Endothelial cell of umbilical vein (primary cell): Measurements from ENCODE around the gene RASAL2. TPM values are rescaled to one million over a fixed set of nuclear protein-coding genes. Genes with fewer than 3 reads are reported as not detected.

Source experiments
- BruUV-seq: library from RNA; stranded (reverse); fragments of 400-500 nt; replicated peaks from 2 replicates; lab custom pipeline; 2021; lab: Mats Ljungman, UMichigan
- CTCF ChIA-PET: fragments of 300-600, 350-600 bp; sonication (Branson Sonifier 250); formaldehyde crosslinking; loops from one replicate; lab custom pipeline; 2021; ENCODE audit warnings: antibody characterized with exemption, inconsistent platforms; lab: Charles Lee
- POLR2A ChIA-PET: fragments of 300-600, 350-600 bp; sonication (Branson Sonifier 250); formaldehyde crosslinking; loops from one replicate; lab custom pipeline; 2021; ENCODE audit warnings: antibody characterized with exemption, inconsistent platforms; lab: Charles Lee
- DNase-seq: peaks from one replicate; pipeline ENCODE4 v3.0.0-alpha.2; 2011; ENCODE audit warnings: low read depth, low spot score
- FAIRE-seq: peaks from 2 replicates; lab custom pipeline; 2011; peaks lifted over from hg19 to GRCh38; lab: Jason Lieb, UNC
- H2AFZ ChIP-seq: 2 replicates; pipeline ENCODE4 v1.6.0; 2012; ENCODE audit warnings: low read depth, low read length, control low read depth, inconsistent platforms
- H3K27ac ChIP-seq: 2 replicates; pipeline ENCODE4 v1.5.1; 2011; ENCODE audit warnings: low read depth, mild to moderate bottlenecking, control low read depth, low read length, moderate library complexity; ENCODE audit not compliant: insufficient read depth
- H3K27me3 ChIP-seq, 2 experiments: 2 replicates each; pipeline versions ENCODE4 v1.6.0 to v1.6.1; 2011; ENCODE audit warnings: low read length in 2 of 2, mixed read lengths in 1 of 2; ENCODE audit not compliant: control insufficient read depth in 2 of 2, insufficient read depth in 2 of 2
- H3K36me3 ChIP-seq, 2 experiments: 2 replicates in 1 of 2; 3 replicates in 1 of 2; pipeline ENCODE4 v1.5.1; 2011; ENCODE audit warnings: low read length in 2 of 2, mild to moderate bottlenecking in 1 of 2, moderate library complexity in 1 of 2; ENCODE audit not compliant: control insufficient read depth in 2 of 2, insufficient read depth in 2 of 2; ENCODE audit errors: extremely low read depth in 1 of 2
- H3K4me1 ChIP-seq: 3 replicates; pipeline ENCODE4 v1.5.1; 2011; ENCODE audit warnings: mild to moderate bottlenecking, low read length; ENCODE audit not compliant: control insufficient read depth, insufficient read depth; ENCODE audit errors: extremely low read depth
- H3K4me2 ChIP-seq: 2 replicates; pipeline ENCODE4 v1.6.1; 2011; ENCODE audit warnings: low read length, control low read depth, mixed read lengths; ENCODE audit not compliant: insufficient read depth
- H3K4me3 ChIP-seq, 3 experiments: fragments of 200-600 bp in 1 of 3; sonication (generic), shearing (Covaris generic) in 1 of 3; replicated peaks in 1 of 3; 2 replicates each; pipeline ENCODE4 v1.5.1; 2011 to 2016; ENCODE audit warnings: control low read depth in 3 of 3, low read length in 3 of 3, mild to moderate bottlenecking in 2 of 3, inconsistent platforms in 1 of 3, low read depth in 1 of 3, moderate library complexity in 1 of 3; ENCODE audit not compliant: insufficient read depth in 1 of 3
- H3K79me2 ChIP-seq: 2 replicates; pipeline ENCODE4 v1.6.0; 2012; ENCODE audit warnings: low read length, inconsistent platforms; ENCODE audit not compliant: control insufficient read depth, insufficient read depth
- H3K9ac ChIP-seq: replicated peaks from 2 replicates; pipeline ENCODE3; 2011; ENCODE audit warnings: low read length, control low read depth; ENCODE audit not compliant: insufficient read depth; ENCODE audit errors: extremely low read depth
- H3K9me1 ChIP-seq: replicated peaks from 3 replicates; pipeline ENCODE4 v1.6.0; 2011; ENCODE audit warnings: mild to moderate bottlenecking, low read length; ENCODE audit not compliant: control insufficient read depth, insufficient read depth; ENCODE audit errors: extremely low read depth
- H3K9me3 ChIP-seq: replicated peaks from 2 replicates; pipeline ENCODE4 v1.5.1; 2012; ENCODE audit warnings: low read length, inconsistent platforms; ENCODE audit not compliant: control insufficient read depth, insufficient read depth
- H4K20me1 ChIP-seq: replicated peaks from 2 replicates; pipeline ENCODE3; 2011; ENCODE audit warnings: mild to moderate bottlenecking, low read length; ENCODE audit not compliant: control insufficient read depth, insufficient read depth; ENCODE audit errors: extremely low read depth
- EZH2 ChIP-seq: IDR thresholded peaks from 2 replicates; pipeline ENCODE4 v1.6.1; 2012; ENCODE audit warnings: borderline replicate concordance, low read depth, mild to moderate bottlenecking, moderate library complexity, low read length, inconsistent platforms; ENCODE audit not compliant: severe bottlenecking
- FOS ChIP-seq: IDR thresholded peaks from 2 replicates; pipeline ENCODE4 v1.6.1; 2011; ENCODE audit warnings: mild to moderate bottlenecking, low read length, moderate library complexity, borderline replicate concordance; ENCODE audit not compliant: insufficient read depth
- GATA2 ChIP-seq: IDR thresholded peaks from 2 replicates; pipeline ENCODE4 v1.7.0; 2011; ENCODE audit warnings: low read depth, mild to moderate bottlenecking, moderate library complexity, mixed read lengths, low read length; ENCODE audit not compliant: insufficient read length, insufficient read depth
- JUN ChIP-seq: IDR thresholded peaks from 2 replicates; pipeline ENCODE4 v1.6.1; 2011; ENCODE audit warnings: borderline replicate concordance, low read depth; ENCODE audit not compliant: insufficient read length, insufficient read depth
- MAX ChIP-seq: IDR thresholded peaks from 2 replicates; pipeline ENCODE4 v1.6.1; 2011; ENCODE audit not compliant: insufficient read depth, insufficient read length
- MYC ChIP-seq: IDR thresholded peaks from one replicate; pipeline ENCODE4 v1.6.1; 2011; ENCODE audit warnings: mild to moderate bottlenecking, low read depth, low read length
- POLR2A ChIP-seq: IDR thresholded peaks from 2 replicates; pipeline ENCODE4 v1.6.1; 2012; ENCODE audit warnings: low read depth, mild to moderate bottlenecking, control low read depth, low read length
- POLR2AphosphoS5 ChIP-seq: IDR thresholded peaks from 2 replicates; pipeline ENCODE4 v1.6.1; 2012; ENCODE audit warnings: low read depth, mild to moderate bottlenecking, control low read depth, low read length, moderate library complexity; ENCODE audit not compliant: insufficient read depth
- dilution Hi-C: fragments of 300-500 bp; cut with MboI; formaldehyde crosslinking; loops from one replicate; pipeline ENCODE4 v1.15.0; 2019; ENCODE audit warnings: low sequenced_read_pairs; ENCODE audit not compliant: extremely low pct_ligation_motif_present
- intact Hi-C: fragments of 100-400 bp; cut with micrococcal nuclease; formaldehyde crosslinking; loops from one replicate; pipeline ENCODE4 v1.10.0; 2022
- polyA plus RNA-seq, 4 experiments: library from polyadenylated mRNA; depleted of rRNA in 3 of 4; stranded (reverse) in 3 of 4; unstranded in 1 of 4; fragments of >200 nt; gene quantifications; 2 replicates each; pipeline versions ENCODE4 v1.2.1 to v1.2.3, GENCODE V29; 2011 to 2012; ENCODE audit warnings: missing spikeins in 1 of 4
- total RNA-seq: library from RNA; stranded (reverse); gene quantifications from 2 replicates; pipeline ENCODE4 v1.2.3, GENCODE V29; 2021
- TF ChIP-seq, protein P1 (sequence below), 2 donors: IDR thresholded peaks; 1 replicate in 1 of 2; 2 replicates in 1 of 2; pipeline ENCODE4 v1.5.1; 2011; ENCODE audit warnings: low read length in 2 of 2, mild to moderate bottlenecking in 2 of 2, moderate library complexity in 2 of 2, control low read depth in 1 of 2, inconsistent platforms in 1 of 2, low read depth in 1 of 2; ENCODE audit not compliant: insufficient read depth in 1 of 2; ENCODE audit errors: extremely low read depth in 1 of 2

RASAL2 gene
- total and polyA plus RNA-seq, 2 donors (not counting 3 experiments of a cell fraction or from before 2014, with no cell fraction given): 12.5 to 15.5 TPM

DNA sequence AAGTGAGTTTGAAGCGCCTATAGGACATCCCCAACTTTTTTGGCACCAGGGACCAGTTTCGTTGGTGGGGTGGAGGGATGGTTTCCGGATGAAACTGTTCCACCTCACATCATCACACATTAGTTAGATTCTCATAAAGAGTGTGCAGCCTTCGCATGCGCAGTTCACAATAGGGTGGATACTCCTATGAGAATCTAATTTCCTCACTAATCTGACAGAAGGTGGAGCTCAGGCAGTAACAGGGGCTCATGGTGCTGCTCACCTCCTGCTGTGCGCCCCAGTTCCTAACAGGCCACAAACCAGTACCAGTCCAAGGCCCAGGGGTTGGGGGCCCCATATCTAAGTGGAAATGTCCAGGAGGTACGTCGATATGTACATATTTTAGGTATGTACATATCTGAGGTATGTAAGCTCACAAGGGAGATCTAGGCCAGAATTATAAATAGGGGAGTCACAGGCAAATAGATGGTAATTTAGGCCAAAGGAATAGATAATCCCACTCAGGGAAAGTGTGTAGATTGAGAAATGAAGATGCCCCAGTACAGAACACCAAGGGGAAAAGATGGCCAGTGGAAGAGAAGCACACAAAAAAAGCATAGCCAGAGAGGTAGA is 27.5 kb upstream of the RASAL2 start:
- no peak overlapping the region for H3K9ac ChIP-seq
- DNase-seq: no peak
- H3K4me3 ChIP-seq: no peak overlapping the region
- CTCF ChIA-PET: no interaction called here
- H3K9me1 ChIP-seq: no peaks in the 10 kb centered on the region
- TF ChIP-seq MAX (no peak), JUN (no peak), EZH2 (no peak), POLR2A (no peak), POLR2AphosphoS5 (no peak), MYC (no peak), GATA2 (no peak), FOS (no peak)
- TF ChIP-seq, protein P1, sequence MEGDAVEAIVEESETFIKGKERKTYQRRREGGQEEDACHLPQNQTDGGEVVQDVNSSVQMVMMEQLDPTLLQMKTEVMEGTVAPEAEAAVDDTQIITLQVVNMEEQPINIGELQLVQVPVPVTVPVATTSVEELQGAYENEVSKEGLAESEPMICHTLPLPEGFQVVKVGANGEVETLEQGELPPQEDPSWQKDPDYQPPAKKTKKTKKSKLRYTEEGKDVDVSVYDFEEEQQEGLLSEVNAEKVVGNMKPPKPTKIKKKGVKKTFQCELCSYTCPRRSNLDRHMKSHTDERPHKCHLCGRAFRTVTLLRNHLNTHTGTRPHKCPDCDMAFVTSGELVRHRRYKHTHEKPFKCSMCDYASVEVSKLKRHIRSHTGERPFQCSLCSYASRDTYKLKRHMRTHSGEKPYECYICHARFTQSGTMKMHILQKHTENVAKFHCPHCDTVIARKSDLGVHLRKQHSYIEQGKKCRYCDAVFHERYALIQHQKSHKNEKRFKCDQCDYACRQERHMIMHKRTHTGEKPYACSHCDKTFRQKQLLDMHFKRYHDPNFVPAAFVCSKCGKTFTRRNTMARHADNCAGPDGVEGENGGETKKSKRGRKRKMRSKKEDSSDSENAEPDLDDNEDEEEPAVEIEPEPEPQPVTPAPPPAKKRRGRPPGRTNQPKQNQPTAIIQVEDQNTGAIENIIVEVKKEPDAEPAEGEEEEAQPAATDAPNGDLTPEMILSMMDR (IDR thresholded peaks at IDR 0.05; ENCODE audit: extremely low read depth in 1 of 2, insufficient read depth in 1 of 2, low read depth in 1 of 2, low read length in 2 of 2): no peak
- no peaks in the 10 kb centered on the region for H3K36me3 ChIP-seq
- H3K27ac ChIP-seq: no peak overlapping the region
- H3K4me1 ChIP-seq: no peaks in the 10 kb centered on the region
- no TSS peak for BruUV-seq
- no peak overlapping the region for H3K4me2 ChIP-seq
- dilution Hi-C loops (no loop called here), intact Hi-C loops (no loop called here)
- no peaks in the 10 kb centered on the region for H3K79me2 ChIP-seq
- H3K27me3 ChIP-seq: no peaks in the 10 kb centered on the region
- no peak for FAIRE-seq
- no peaks in the 10 kb centered on the region for H3K9me3 ChIP-seq
- H4K20me1 ChIP-seq: no peaks in the 10 kb centered on the region
- no peak overlapping the region for H2AFZ ChIP-seq
- POLR2A ChIA-PET: no interaction called here
